ENCODE data around the gene KCTD16. TPM values are rescaled to one million over a fixed set of nuclear protein-coding genes. Genes with fewer than 3 reads are reported as not detected.

The KCTD16 gene
- total RNA-seq, 1 experiment from 2014 or later = 0.08 TPM

- Histone ChIP-seq H3K4me1 (ENCODE audit: control insufficient read depth, insufficient read depth, low read length) (no peaks in the 10 kb centered on the region), H3K27ac (ENCODE audit: low read length) (no peak overlapping the region), H3K9me3 (ENCODE audit: control insufficient read depth, insufficient read depth, low read depth, low read length) (no peaks in the 10 kb centered on the region), H3K4me3 (ENCODE audit: low read depth in 2 of 2, low read length in 2 of 2) (no peak overlapping the region), H3K36me3 (ENCODE audit: control insufficient read depth, insufficient read depth, low read length) (no peaks in the 10 kb centered on the region), H3K27me3 (ENCODE audit: control insufficient read depth, insufficient read depth, low read length) (no peaks in the 10 kb centered on the region)
- ChIA-PET CTCF (no interaction called here), POLR2A (no interaction called here)
- DNase-seq (ENCODE audit: low read depth, low spot score) (no peak), ATAC-seq (no peak)
- TF ChIP-seq TCF7L2 (IDR thresholded peaks at IDR 0.05; ENCODE audit: low read depth, low read length) (no peak), REST (IDR thresholded peaks at IDR 0.05; ENCODE audit: insufficient read depth in 1 of 2, low read depth in 2 of 2, low read length in 1 of 2) (no peak), CTCF (IDR thresholded peaks at IDR 0.05) (peak; percentile 17; the same call in 1 of the 2 replicates), POLR2AphosphoS5 (IDR thresholded peaks at IDR 0.05; ENCODE audit: low read depth, low read length) (no peak), SIN3A (IDR thresholded peaks at IDR 0.05; ENCODE audit: borderline replicate concordance, insufficient read depth, low read depth, low read length) (no peak)
- in situ Hi-C loops (cut with HindIII; ENCODE audit: low pct_unique_long_range_greater_than_20kb, low sequenced_read_pairs) = no loop called here
- intact Hi-C loops (cut with micrococcal nuclease; ENCODE audit: unreplicated experiment) = loop anchor here (10.0 kb wide), 1 partner anchor 185 kb away; no protein-coding TSS in a partner anchor
- no TSS peak for BruUV-seq (replicated peaks)
Observed at GRCh38 chr5:144390133-144390532, 219.5 kb downstream of the KCTD16 start.

- in situ Hi-C loops (cut with HindIII; ENCODE audit: low pct_unique_long_range_greater_than_20kb, low sequenced_read_pairs) (no loop called here), intact Hi-C loops (cut with micrococcal nuclease; ENCODE audit: unreplicated experiment) (loop anchor here (10.0 kb wide), 1 partner anchor 186 kb away; no protein-coding TSS in a partner anchor)
- BruUV-seq (replicated peaks) = no TSS peak
- H3K27me3 ChIP-seq (ENCODE audit: control insufficient read depth, insufficient read depth, low read length) = no peaks in the 10 kb centered on the region
- ATAC-seq (no peak), DNase-seq (ENCODE audit: low read depth, low spot score) (no peak)
- H3K4me3 ChIP-seq (ENCODE audit: low read depth in 2 of 2, low read length in 2 of 2) = no peak overlapping the region
- H3K4me1 ChIP-seq (ENCODE audit: control insufficient read depth, insufficient read depth, low read length) = no peaks in the 10 kb centered on the region
- ChIA-PET POLR2A (no interaction called here), CTCF (no interaction called here)
- H3K27ac ChIP-seq (ENCODE audit: low read length) = no peak overlapping the region
- TF ChIP-seq POLR2AphosphoS5 (IDR thresholded peaks at IDR 0.05; ENCODE audit: low read depth, low read length) = no peak
- TF ChIP-seq CTCF (IDR thresholded peaks at IDR 0.05) = no peak
- TF ChIP-seq REST (IDR thresholded peaks at IDR 0.05; ENCODE audit: insufficient read depth in 1 of 2, low read depth in 2 of 2, low read length in 1 of 2) = no peak
- TF ChIP-seq SIN3A (IDR thresholded peaks at IDR 0.05; ENCODE audit: borderline replicate concordance, insufficient read depth, low read depth, low read length) = no peak
- TF ChIP-seq TCF7L2 (IDR thresholded peaks at IDR 0.05; ENCODE audit: low read depth, low read length) = no peak
- no peaks in the 10 kb centered on the region for H3K36me3 ChIP-seq (ENCODE audit: control insufficient read depth, insufficient read depth, low read length)
- H3K9me3 ChIP-seq (ENCODE audit: control insufficient read depth, insufficient read depth, low read depth, low read length) = no peaks in the 10 kb centered on the region
Observed at GRCh38 chr5:144391044-144391443, 220.4 kb downstream of the KCTD16 start.

All from Panc1 (cell line).